NCI-H1930 (cell line): ENCODE data around the gene NR2F1-AS1.
"Not testable (repeated sequence)": the region's sequence is repeated elsewhere in the genome, so short reads cannot be mapped to it uniquely, and the experiment has no call there.

Source experiments
- DNase-seq, 2 experiments: peaks; one replicate each; lab custom pipeline; 2025; lab: John Stamatoyannopoulos, UW

NR2F1-AS1 gene

DNA sequence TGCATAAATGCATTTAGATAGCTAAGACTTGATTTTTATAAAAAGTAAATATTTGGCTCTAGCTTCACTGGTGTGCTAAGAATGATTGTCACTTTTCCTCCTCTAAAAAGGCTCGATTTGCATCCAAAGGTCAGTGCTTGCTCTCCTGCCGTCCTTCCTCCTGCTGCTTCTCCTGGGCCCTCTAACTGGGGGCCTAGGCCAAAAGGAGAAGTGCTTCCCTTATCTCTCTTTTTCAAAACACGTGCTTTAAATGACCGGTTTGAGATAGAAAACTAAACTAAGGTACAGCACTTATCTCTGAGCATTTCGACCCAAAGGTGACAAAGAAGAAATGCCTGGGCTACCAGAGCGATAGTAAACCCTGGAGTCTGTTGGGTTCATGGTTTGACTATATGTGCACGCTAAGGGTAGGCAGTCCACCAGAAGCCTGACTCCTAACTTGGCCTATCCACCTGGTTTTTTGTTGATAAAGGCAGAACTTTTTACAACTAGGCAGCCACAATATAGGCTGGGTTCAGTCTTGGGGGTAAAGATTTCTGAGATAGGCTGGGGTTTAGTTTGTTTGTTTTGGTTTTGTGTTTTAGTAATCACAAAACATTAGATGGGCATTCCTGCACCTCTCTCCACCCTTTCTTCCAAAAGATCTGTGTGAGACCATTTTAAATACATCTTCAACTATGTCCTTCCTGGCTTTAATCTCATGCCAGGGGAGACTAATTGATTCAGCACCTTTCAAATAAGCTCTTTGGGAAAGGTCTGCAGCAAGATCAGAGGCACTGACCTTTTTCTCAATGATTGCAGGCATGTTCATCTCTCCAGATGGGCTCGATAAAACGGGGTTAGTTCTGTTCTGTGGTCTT is 3.8 kb downstream of the NR2F1-AS1 start:
- no peak for DNase-seq

DNA sequence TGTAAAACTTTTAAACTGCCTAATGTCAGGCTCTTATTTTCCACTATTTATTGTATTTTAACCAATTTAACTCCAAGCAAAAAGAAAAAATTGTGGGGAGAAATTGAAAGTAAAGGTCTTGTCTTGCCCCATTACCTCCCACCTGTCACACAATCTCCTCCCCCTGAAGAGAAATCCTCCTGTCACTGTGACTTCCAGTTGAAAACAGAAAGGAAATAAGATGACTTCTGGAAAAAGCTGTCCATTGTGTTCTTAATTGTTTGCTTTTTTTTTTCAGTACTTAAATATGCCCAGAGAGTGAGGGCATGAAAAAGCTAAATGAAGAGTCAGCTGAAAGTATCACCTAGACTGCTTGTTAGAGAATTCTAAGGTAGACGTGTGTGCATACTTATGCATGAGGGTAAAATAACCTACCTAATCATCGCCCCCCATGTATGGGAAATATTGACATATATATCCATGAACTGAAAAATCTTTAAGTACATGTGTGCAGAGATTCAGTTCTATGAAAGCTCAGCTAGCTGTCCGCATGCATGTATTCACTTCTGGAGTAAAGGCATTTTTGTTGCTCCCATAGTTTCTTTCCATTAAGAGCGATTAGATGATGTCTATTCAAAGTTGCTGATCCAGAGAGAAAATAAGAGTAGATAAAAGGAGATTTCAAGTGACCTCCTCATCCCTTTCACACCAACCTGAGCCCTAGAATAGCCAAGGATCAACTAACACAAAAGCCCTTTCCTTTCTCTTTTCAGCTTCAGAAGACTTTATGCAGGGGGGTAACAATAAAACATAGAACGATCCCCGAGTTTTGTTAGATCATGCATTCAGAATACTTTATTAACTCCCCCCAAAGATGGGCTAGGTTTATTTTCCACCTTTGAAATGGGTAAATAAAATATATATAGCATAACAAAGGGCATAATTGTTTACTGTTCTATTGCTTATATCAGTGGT is 5.3 kb downstream of the NR2F1-AS1 start:
- DNase-seq: no peak

DNA sequence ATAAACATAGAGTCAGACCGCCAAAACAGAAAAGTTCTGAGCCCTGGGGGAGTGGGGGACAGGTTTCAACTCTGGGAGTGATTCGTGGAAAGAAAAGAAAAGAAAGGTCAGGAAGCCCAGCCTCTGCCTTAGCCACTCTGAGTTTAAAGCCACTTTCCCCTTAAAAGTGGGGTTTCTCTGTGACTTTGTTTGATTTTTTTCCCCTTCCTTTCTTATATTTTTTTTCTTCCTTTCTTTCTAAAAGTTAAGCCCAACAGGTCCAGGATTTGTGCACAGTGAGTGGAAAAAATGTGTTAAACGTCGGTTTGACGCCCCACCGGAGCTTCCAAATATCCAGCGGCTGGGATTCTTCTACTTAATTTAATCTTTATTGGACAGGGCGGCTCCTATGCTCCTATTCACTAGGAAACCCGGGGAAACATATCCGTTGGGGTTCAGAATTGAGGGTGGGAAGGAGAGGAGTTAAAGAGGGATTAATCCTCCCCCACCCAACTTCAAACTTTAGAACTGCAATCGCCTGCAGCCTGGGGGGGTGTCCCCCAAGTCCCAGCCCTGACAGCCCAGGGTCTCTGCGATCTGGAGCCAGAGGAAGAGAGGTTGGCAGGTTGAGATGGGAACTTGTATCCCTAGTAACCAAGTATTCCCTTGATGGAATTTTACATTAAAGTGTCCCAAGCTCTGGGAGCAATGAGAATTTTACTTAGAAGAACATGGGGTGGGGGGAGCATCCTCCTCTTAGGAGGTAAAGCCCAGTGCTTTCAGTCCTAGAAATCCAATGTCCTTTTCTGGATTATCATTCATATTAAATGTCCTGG is 6.3 kb downstream of the NR2F1-AS1 start:
- no peak for DNase-seq

DNA sequence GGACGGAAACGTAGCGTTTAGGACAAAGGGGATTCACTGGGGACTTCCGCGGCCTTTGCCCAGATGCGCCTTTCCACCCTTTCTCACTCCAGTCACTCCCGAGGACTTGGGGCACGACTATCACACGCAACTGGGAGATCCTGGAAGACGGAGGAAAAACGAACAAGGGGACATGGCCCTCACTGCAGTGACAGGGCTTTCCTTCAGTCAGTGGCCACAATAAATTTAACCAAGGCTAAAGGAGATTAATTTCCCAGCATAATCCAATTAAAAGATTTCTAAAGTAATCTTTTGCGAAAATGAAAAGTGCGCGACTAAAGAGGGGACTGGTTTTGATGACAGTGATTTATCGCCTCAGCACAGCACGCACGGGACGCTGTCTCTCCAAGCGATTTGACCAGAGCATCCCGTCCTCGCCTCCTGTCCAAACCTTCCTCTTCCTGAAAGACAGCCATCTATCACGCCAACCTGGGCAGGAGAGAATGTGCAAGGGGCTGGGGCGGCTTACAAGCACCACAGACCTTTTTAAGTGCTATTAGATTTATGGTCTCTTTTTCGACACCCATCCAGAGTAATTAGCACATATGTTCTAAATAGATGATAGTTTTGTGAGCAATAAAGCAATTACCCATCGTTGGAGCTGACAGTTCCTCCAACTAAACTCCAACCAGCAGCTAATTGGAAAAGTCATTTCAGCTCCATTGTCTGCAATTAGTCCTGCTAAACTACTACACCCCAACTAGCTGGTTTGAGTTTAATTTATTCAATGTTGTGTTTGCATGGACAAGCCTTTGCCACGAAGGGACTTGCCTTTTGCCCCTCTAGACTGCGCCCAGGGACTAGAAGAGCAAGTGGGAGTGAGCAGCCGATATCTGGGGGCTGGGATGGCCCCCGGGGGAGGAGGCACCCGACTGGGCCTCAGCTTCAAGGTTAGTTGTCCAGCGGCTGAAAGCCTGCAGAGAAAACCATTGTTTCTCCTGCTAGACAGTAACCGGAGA is 7.4 kb downstream of the NR2F1-AS1 start:
- DNase-seq: no peak

DNA sequence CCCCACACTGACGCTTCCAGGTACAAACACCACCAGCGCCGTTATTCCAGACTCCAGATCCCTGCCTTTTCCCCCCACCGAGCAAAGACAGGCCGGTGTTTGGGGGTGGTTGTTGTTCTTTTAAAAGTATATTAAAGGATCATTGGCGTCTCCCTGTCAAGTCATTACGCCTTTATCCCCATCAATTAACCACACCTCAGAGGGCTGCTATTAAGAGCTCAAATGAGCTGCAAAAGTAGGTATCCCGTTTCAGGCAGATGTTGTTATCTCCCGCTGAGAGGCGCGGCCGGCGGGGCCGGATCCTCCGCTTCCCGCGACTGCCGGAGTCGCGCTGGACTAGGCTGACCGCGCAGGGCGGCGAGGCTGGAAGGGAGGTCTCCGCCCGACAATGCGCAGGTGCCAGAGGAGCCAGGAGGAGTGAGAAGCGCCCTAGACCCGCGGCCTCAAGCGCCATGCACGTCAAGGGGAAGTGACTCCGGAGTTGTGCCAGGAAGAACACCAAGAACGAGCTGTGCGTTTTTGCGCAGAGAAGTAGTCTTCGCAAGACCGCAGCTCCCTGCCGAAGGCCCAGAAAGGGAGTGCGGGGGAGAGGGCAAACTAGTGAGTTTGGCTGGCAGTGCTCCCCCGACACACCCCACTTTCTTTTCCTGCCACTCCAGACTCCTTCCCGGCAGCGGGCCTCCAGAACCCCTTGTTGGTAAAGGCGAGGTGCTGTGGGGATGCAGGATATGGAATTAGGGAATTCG is 8.2 kb downstream of the NR2F1-AS1 start:
- DNase-seq: no peak

DNA sequence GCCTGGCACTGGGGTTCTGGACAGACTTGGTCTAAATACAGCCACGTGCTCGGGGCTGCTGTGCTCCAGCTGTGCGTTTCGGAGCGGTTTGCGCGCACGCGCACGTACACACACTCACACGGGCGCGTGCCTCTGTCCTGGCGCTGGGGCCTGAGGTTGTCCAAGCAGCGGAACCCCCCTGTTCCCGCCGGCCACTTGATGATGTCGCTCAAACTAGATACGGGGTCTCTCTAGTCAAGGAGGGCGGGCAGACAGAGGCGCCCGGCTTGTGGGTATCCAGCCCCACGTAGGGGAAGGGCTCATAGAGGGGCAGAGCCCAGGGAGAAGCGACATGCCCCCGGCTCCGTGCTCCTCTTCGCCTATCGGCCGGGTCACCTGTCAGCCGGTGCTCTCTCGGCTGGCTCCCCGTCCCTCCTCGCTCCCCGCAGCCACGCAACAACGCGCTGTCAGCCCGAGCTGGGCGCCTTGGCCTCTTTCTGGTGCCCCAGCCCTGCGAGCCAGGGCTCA is 8.9 kb downstream of the NR2F1-AS1 start:
- DNase-seq: no peak

DNA sequence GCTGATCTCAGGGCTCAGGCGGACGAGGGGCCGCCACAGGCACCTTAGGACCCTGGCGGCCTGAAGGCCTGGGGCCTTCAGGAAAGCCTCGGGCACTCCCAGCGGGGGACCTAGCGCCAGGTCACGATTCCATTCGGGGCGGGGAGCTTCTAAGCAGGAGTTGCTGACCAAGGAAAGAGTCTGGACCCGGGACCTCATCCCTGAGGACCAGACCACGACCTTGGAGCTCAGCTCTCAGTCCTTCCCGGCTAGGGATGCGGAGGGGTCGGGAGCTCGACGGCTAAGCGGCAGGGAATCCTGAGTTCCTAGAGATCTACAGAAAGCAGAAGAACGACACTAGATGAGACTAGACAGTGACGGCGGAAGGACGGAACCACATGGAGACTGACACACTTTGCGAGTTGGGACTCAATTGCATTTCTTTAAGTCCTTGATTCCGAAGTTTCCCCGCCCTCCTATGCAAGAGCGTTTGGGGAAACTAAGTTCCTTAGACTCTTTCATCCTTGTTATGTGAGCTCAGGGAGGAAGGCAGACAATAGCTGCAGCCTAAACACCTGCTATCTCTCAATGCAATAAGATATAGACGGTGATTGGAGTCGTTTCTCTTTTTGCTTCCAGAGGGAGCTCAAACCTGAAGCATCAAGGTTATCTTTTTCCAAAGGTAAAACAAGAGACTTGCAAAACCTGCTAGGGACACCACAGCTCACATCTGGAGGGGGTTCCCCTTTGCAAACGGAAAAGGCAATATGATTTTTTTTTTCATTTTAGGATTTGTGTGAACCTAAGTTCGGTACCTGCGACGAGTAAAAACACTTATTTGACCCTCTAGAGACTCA is 9.7 kb downstream of the NR2F1-AS1 start:
- DNase-seq: no peak

DNA sequence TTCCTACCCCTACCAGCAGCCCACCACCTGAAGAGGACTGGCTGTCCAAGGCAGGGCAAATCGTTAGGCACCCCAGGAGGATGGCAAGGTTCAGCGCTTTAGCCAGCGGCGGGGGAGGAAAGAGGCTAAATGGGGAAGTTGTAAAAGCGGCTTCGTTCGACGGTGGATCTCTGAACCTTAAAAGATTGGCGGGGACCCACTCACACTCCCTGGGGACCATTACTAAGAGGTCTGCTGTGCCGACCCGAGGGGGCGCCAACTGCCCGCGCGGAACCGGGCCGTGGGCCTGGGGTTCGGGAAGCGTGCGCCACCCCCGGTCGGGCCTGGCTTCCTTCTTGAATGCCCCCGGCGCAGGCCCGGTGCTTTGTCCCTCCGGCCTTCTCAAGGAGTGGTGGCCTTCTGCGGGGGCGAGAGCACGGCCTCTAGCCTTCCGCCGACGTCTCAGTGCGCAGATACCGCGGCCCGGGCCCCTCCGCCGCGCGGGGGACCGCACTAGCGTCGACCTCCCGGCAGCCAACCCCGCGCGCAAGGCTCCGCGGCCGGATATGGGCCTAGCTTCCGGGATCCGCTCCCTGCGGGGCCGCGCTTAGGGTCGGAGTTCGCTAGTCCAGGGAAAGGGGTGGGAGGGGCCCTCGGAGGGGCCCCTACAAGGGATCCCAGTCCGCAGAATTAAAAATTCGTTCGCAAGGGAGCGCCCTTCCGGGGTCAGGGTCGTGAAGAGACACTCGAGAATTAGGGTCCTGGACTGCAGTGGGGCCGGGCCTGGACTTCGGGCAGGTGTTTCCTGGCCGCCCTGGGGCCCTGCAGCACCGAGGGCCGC is 10.5 kb downstream of the NR2F1-AS1 start:
- no peak for DNase-seq

DNA sequence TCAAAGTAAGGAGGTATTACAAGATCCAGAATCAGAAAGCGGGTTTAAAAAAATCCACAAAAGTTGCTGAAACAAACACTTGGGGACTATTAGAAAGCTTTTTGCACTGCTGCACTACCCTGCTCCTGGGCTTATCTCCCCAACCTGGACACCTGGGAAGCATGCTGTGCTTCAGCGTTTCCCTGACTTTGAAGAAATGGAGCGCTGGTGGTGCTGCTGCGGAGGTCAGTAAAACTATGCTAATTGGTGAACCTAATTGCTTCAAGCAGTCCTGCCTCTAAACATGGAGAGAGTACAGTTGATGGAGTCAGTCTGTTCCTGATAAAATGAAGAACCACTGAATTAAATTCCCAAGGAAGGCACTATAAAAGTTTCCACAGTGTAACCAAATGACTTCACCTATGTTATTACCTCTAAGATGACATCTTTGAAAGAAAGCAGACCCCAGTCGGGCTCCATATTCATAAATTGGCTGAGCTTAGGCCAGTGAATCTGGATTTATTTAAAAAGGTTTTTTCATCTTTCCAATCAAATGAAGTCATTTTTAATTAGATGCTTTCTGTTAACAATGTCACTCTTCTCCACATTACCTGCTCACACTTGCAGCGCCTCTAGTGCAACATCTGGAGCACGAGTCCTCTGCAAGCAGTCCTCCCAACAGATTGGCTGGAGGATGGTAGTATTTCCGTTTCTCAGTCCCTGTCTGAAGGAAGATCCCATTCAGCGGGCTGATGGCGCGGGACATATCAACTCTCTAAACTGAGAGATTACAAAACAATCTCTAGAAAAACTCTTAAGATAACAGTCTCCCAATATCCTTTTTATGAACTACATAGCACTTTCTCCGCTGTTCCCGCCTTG is 11.5 kb downstream of the NR2F1-AS1 start:
- DNase-seq: no peak

DNA sequence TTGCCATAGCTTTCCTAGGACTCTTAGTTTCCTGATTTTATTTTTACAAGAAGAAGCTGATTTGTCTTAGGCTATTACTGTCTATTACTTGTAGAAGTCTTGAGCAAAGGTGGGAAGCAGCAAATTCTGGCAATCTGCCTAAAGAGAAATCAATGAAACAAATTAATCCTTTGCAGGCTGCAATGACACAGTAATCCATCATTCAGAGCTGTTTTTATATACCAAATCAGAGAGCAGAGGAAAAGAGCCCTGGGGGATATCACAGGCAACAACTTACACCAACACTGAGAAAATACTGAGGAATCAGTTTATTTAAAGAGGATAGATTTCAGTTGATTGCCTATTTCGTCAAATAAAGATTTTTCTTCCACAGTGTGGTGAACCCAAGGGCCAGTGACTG is 13.6 kb downstream of the NR2F1-AS1 start:
- DNase-seq: peak in 1 of 2 experiments; percentile 1

DNA sequence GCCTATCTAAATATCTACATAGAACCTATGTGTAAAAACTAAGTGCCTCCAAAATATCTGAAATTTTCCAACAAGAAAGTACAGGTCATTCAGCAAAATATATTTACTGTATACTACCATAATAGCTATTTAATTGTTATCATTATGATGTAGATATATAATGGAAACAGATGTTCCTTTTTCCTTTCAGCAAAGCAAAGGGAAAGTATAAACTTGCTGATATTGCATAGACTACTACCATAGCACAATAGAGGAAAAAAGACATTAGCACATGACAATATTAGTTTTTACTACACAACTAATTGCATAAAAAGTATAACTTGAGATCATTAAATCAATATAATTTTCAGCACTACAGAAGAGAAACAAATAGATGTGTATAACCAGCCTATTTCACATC is 14.9 kb downstream of the NR2F1-AS1 start:
- peak in 1 of 2 experiments; percentile 55 for DNase-seq

DNA sequence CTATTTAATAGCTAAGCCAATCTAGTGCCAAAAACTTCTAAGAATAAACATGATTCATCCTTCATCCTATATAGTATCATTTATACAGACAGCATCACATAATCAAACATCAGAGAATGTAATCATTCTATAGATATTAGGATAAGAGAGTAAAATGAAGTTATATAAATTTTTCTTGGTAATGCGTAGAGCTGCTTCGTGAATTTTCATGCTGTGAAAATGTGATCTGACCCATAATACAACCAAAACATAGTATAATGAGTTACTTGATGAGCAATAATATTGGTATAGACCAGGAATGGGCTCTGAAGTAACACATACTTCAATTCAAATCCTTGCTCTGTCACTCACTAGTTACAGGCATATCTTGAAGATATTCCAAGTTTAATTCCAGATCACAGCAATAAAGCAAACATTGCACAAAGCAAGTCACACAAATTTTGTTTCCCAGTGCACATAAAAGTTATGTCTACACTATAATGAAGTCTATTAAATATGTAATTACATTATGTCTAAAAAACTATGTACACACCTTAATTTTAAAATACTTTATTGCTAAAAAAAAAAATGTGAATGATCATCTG is 23.9 kb downstream of the NR2F1-AS1 start:
- no peak for DNase-seq

DNA sequence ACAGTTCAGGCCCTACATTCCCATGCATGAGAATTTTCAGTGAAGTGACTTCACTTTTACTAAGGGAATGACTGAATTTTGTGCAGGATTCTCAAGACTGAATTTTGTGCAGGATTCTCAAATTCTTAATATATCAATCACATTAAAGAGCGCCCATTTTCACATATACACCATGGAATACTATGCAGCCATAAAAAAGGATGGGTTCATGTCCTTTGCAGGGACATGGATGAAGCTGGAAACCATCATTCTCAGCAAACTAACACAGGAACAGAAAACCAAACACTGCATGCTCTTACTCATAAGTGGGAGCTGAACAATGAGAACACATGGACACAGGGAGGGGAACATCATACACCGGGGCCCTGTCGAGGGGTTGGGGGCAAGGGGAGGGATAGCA is 31.4 kb downstream of the NR2F1-AS1 start:
- DNase-seq: not testable (repeated sequence)

DNA sequence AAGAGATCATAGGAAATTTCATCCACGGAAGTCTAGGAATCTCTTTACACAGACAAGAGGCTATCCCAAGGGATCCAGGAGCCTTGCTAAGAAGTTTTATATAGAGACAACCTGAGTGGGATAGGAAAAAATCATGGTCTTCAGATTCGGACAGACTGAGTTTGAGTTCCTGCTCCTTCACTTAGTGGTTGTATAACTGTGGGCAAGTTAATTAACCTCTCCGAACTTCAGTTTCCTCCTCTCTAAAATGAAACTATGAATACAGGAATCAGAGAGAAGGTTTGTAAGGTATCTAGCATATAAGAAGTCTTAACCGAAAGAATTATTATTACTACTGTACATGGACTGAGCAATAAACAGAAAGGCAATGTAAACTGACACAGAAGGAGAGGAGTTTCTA is 35.1 kb downstream of the NR2F1-AS1 start:
- no peak for DNase-seq

DNA sequence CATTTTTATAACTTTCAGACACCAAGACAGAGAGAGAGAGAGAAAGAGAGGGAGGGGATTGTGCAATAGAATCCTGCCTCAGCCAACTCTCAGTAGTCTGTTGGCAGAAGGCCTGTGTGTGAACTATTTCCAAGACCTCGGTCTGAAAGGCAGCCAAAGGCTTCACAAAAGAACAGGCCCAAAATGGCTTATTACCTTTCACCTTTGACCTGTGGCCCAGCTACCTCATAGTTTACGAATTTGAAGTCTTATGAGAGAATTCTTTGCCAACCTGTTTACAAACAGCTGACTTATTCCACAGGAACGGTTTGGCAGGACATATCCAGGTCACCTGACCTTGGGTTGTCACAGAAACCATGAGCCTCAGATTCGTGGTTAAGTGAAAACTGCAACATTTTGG is 48.6 kb downstream of the NR2F1-AS1 start:
- no peak for DNase-seq

DNA sequence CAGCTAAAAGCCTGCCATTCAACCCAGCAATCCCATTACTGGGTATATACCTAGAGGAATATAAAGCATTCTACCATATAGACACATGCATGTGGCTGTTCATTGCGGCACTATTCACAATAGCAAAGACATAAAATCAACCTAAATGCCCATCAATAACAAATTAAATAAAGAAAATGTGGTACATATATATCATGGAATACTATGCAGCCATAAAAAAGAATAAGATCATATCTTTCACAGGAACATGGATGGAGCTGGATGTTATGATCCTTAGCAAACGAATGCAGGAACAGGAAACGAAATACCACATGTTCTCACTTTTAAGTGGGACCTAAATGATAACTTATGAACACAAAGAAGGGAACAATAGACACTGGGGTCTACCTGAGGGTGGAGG is 59.2 kb downstream of the NR2F1-AS1 start:
- not testable (repeated sequence) for DNase-seq

DNA sequence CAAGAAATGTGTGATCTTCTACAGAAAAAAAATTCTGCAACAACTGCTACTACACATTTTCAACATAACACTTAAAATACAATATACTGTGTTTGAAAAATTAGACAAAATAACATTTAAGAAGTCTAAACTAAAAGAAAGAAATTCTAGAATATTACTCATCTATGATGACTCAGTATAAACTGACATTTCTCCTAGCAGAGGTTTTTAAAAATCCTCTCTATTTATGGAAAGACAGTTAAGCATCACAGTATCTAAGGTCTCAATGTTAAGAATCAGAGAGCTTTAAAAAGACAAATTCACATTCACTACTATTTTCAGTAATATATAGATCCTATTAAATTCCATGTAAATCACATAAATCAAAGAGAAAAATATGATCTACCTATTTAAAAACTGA is 61.3 kb downstream of the NR2F1-AS1 start:
- DNase-seq: no peak
